LNCAP (cell line): ENCODE measurements around the gene SFTPD.

ENCODE experiments used
- CTCF ChIP-seq: fragments of 450-650 bp; IDR thresholded peaks from 2 replicates; pipeline ENCODE4 v1.5.1; 2017; ENCODE audit warnings: mild to moderate bottlenecking

SFTPD gene

GRCh38 chr10:79905322-79906314 is 43.3 kb downstream of the SFTPD start:
- no peak for TF ChIP-seq CTCF

GRCh38 chr10:79904671-79905321 is 44.1 kb downstream of the SFTPD start:
- TF ChIP-seq CTCF: no peak

GRCh38 chr10:79898597-79899325 is 50.1 kb downstream of the SFTPD start:
- TF ChIP-seq CTCF: no peak

GRCh38 chr10:79890469-79890868 is 58.4 kb downstream of the SFTPD start:
- TF ChIP-seq CTCF: no peak
